GM19452 (cell line): ENCODE measurements around the gene HSPA8.
A peak's percentile ranks its signal among the peaks of the same experiment; 100 is the strongest.
"Not testable (repeated sequence)": the region's sequence is repeated elsewhere in the genome, so short reads cannot be mapped to it uniquely, and the experiment has no call there.

ENCODE experiments used
- ATAC-seq: cut with Tn5 transposase; IDR thresholded peaks from one replicate; pipeline ENCODE4 v1.9.1; 2021; ENCODE audit not compliant: unreplicated experiment

Gene HSPA8

GRCh38 chr11:123061403-123062157 lies at the start of gene HSPA8:
TSS of gene HSPA8 (minus strand) at chr11:123062136. CDS start at chr11:123061324, 812 bp downstream.
- ATAC-seq = peak; percentile 14

GRCh38 chr11:123111465-123111864 lies 49.5 kb upstream of the HSPA8 start:
- no peak for ATAC-seq

GRCh38 chr11:123110397-123110796 lies 48.5 kb upstream of the HSPA8 start:
- ATAC-seq = no peak

GRCh38 chr11:123107945-123108495 lies 46.1 kb upstream of the HSPA8 start:
- ATAC-seq = no peak

GRCh38 chr11:123104697-123105096 lies 42.8 kb upstream of the HSPA8 start:
- no peak for ATAC-seq

- no peak for ATAC-seq
Observed at GRCh38 chr11:123103326-123103980, 41.5 kb upstream of the HSPA8 start.

GRCh38 chr11:123100379-123101085 lies 38.6 kb upstream of the HSPA8 start:
- no peak for ATAC-seq

GRCh38 chr11:123098990-123099389 lies 37.1 kb upstream of the HSPA8 start:
- no peak for ATAC-seq

GRCh38 chr11:123093739-123094138 lies 31.8 kb upstream of the HSPA8 start:
- no peak for ATAC-seq

GRCh38 chr11:123091506-123091905 lies 29.6 kb upstream of the HSPA8 start:
- ATAC-seq = no peak

GRCh38 chr11:123090168-123090567 lies 28.2 kb upstream of the HSPA8 start:
- not testable (repeated sequence) for ATAC-seq

- not testable (repeated sequence) for ATAC-seq
Observed at GRCh38 chr11:123088896-123089295, 27.0 kb upstream of the HSPA8 start.

- peak; percentile 88 for ATAC-seq
Observed at GRCh38 chr11:123087657-123088056, 25.7 kb upstream of the HSPA8 start.

GRCh38 chr11:123086305-123086704 lies 24.4 kb upstream of the HSPA8 start:
- ATAC-seq = no peak

- no peak for ATAC-seq
Observed at GRCh38 chr11:123085497-123085896, 23.6 kb upstream of the HSPA8 start.

GRCh38 chr11:123084454-123084853 lies 22.5 kb upstream of the HSPA8 start:
- ATAC-seq = no peak

- ATAC-seq = no peak
Observed at GRCh38 chr11:123083623-123084029, 21.7 kb upstream of the HSPA8 start.

- ATAC-seq = no peak
Observed at GRCh38 chr11:123082977-123083376, 21.0 kb upstream of the HSPA8 start.

GRCh38 chr11:123080015-123080414 lies 18.1 kb upstream of the HSPA8 start:
- ATAC-seq = no peak

- no peak for ATAC-seq
Observed at GRCh38 chr11:123076484-123076883, 14.5 kb upstream of the HSPA8 start.

GRCh38 chr11:123073343-123074057 lies 11.6 kb upstream of the HSPA8 start:
- ATAC-seq = no peak
